ENCODE data around the gene NME4.

NME4 gene

GRCh38 chr16:440627-441026, 43.6 kb downstream of the NME4 start:
- DNase-seq: no peak

- no peak for DNase-seq
Measured at GRCh38 chr16:441447-441846, 44.4 kb downstream of the NME4 start.

GRCh38 chr16:442976-443375, 46.0 kb downstream of the NME4 start:
- no peak for DNase-seq

- no peak for DNase-seq
Measured at GRCh38 chr16:444027-444426, 47.0 kb downstream of the NME4 start.

GRCh38 chr16:445566-445965, 48.6 kb downstream of the NME4 start:
- no peak for DNase-seq
